Measurements from ENCODE around the gene MATN3. TPM values are rescaled to one million over a fixed set of nuclear protein-coding genes. Genes with fewer than 3 reads are reported as not detected.

The MATN3 gene
- polyA plus RNA-seq, 1 donor (not counting 4 experiments of a cell fraction or from before 2014, with no cell fraction given), result 1.4 TPM

DNA sequence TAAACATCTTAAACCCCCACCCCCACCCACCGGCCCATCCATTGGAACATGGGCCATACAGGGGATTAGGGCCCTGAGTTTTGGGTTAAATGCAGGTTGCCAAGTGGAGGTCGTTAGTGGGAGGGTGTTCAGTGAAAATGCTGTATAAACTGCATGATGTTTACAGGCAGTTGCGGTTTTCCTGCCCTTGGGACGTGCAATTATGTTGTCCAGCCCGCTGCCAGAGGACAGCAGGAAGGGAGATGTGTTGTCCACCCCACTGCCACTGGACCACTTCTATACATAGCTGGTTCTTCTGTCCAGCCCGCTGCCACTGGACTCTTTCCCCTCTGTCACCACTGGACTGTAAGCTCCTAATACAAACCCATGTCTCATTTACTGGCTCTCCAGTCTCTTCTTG lies 41.7 kb upstream of the MATN3 start:
- TF ChIP-seq, protein P1, sequence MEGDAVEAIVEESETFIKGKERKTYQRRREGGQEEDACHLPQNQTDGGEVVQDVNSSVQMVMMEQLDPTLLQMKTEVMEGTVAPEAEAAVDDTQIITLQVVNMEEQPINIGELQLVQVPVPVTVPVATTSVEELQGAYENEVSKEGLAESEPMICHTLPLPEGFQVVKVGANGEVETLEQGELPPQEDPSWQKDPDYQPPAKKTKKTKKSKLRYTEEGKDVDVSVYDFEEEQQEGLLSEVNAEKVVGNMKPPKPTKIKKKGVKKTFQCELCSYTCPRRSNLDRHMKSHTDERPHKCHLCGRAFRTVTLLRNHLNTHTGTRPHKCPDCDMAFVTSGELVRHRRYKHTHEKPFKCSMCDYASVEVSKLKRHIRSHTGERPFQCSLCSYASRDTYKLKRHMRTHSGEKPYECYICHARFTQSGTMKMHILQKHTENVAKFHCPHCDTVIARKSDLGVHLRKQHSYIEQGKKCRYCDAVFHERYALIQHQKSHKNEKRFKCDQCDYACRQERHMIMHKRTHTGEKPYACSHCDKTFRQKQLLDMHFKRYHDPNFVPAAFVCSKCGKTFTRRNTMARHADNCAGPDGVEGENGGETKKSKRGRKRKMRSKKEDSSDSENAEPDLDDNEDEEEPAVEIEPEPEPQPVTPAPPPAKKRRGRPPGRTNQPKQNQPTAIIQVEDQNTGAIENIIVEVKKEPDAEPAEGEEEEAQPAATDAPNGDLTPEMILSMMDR (optimal IDR thresholded peaks at IDR 0.05 in 1 of 3, IDR thresholded peaks at IDR 0.05 in 1 of 3, conservative IDR thresholded peaks at IDR 0.05 in 1 of 3; ENCODE audit: extremely low read depth in 1 of 3, insufficient read depth in 2 of 3, low read length in 3 of 3), result no peak
- TF ChIP-seq EZH2 (IDR thresholded peaks at IDR 0.05; ENCODE audit: low read length), result no peak
- no peaks in the 10 kb centered on the region for H3K27me3 ChIP-seq (ENCODE audit: control insufficient read depth, extremely low read depth, insufficient read depth, low read length)
- H3K4me2 ChIP-seq (ENCODE audit: control insufficient read depth, extremely low read depth, insufficient read depth, low read depth, low read length), result no peak overlapping the region
- H2AFZ ChIP-seq (ENCODE audit: control insufficient read depth, low read length), result no peak overlapping the region
- no peaks in the 10 kb centered on the region for H3K9me3 ChIP-seq (ENCODE audit: control insufficient read depth, low read depth, low read length)
- no peak for FAIRE-seq
- no peak overlapping the region for H3K9ac ChIP-seq (ENCODE audit: control insufficient read depth, extremely low read depth, insufficient read depth, low read length)
- dilution Hi-C loops (cut with MboI; ENCODE audit: extremely low pct_ligation_motif_present, low sequenced_read_pairs), result no loop called here
- no peaks in the 10 kb centered on the region for H3K36me3 ChIP-seq (ENCODE audit: control insufficient read depth in 2 of 2, extremely low read depth in 1 of 2, insufficient read depth in 2 of 2, low read length in 2 of 2)
- DNase-seq (ENCODE audit: low read depth, low spot score), result no peak
- H3K9me1 ChIP-seq (ENCODE audit: control insufficient read depth, extremely low read depth, insufficient read depth, low read length), result no peaks in the 10 kb centered on the region
- H3K27ac ChIP-seq (ENCODE audit: control insufficient read depth, insufficient read depth, low read length), result no peak overlapping the region
- H3K4me3 ChIP-seq (ENCODE audit: control insufficient read depth in 2 of 3, extremely low read depth in 1 of 3, insufficient read depth in 2 of 3, low read depth in 1 of 3, low read length in 3 of 3), result no peak overlapping the region
- H3K79me2 ChIP-seq (ENCODE audit: control insufficient read depth, insufficient read depth, low read length), result peaks cover 23% of the 10 kb centered on the region
- peaks cover 3% of the 10 kb centered on the region for H4K20me1 ChIP-seq (ENCODE audit: control insufficient read depth, extremely low read depth, insufficient read depth, low read length)
- H3K4me1 ChIP-seq (ENCODE audit: control insufficient read depth, extremely low read depth, insufficient read depth, low read length), result peaks cover 22% of the 10 kb centered on the region

DNA sequence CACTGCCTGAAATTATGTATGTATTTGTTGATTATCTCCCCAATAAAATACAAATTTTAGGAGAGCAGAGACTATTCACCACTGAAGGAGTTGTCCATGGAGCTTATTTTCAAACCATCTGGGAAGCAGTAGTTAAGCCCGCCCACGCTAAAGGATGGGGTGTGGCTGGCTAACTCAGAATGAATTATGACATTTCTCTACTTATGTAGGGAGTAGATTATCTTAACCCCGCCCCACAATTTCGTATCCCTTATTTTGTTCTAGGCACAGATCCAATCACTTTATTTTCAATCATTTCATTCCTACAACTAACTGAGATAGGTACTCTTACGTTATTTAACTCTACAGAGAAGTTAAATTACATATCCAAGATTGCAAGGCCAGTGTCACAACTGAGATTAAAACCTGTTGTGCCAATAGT lies 40.4 kb upstream of the MATN3 start:
- Histone ChIP-seq H3K9me1 (ENCODE audit: control insufficient read depth, extremely low read depth, insufficient read depth, low read length) (no peaks in the 10 kb centered on the region), H3K9ac (ENCODE audit: control insufficient read depth, extremely low read depth, insufficient read depth, low read length) (peak overlapping the region; percentile 94), H3K4me2 (ENCODE audit: control insufficient read depth, extremely low read depth, insufficient read depth, low read depth, low read length) (peak overlapping the region; percentile 84), H3K36me3 (ENCODE audit: control insufficient read depth in 2 of 2, extremely low read depth in 1 of 2, insufficient read depth in 2 of 2, low read length in 2 of 2) (peaks cover 0 to 4% of the 10 kb centered on the region in 2 experiments), H3K4me3 (ENCODE audit: control insufficient read depth in 2 of 3, extremely low read depth in 1 of 3, insufficient read depth in 2 of 3, low read depth in 1 of 3, low read length in 3 of 3) (peak overlapping the region; percentile 91 to 99 (median 98)), H3K9me3 (ENCODE audit: control insufficient read depth, low read depth, low read length) (no peaks in the 10 kb centered on the region), H3K27ac (ENCODE audit: control insufficient read depth, insufficient read depth, low read length) (peak overlapping the region; percentile 98), H2AFZ (ENCODE audit: control insufficient read depth, low read length) (peak overlapping the region; percentile 61), H4K20me1 (ENCODE audit: control insufficient read depth, extremely low read depth, insufficient read depth, low read length) (peaks cover 3% of the 10 kb centered on the region), H3K79me2 (ENCODE audit: control insufficient read depth, insufficient read depth, low read length) (peaks cover 35% of the 10 kb centered on the region), H3K27me3 (ENCODE audit: control insufficient read depth, extremely low read depth, insufficient read depth, low read length) (no peaks in the 10 kb centered on the region), H3K4me1 (ENCODE audit: control insufficient read depth, extremely low read depth, insufficient read depth, low read length) (peaks cover 33% of the 10 kb centered on the region)
- no peak for DNase-seq (ENCODE audit: low read depth, low spot score)
- TF ChIP-seq, protein P1 (optimal IDR thresholded peaks at IDR 0.05 in 1 of 3, IDR thresholded peaks at IDR 0.05 in 1 of 3, conservative IDR thresholded peaks at IDR 0.05 in 1 of 3; ENCODE audit: extremely low read depth in 1 of 3, insufficient read depth in 2 of 3, low read length in 3 of 3), result no peak
- TF ChIP-seq EZH2 (IDR thresholded peaks at IDR 0.05; ENCODE audit: low read length), result no peak
- FAIRE-seq, result peak; percentile 66
- dilution Hi-C loops (cut with MboI; ENCODE audit: extremely low pct_ligation_motif_present, low sequenced_read_pairs), result no loop called here

Measured in keratinocyte (primary cell).